ENCODE data around the gene PYGM.

Gene PYGM

DNA sequence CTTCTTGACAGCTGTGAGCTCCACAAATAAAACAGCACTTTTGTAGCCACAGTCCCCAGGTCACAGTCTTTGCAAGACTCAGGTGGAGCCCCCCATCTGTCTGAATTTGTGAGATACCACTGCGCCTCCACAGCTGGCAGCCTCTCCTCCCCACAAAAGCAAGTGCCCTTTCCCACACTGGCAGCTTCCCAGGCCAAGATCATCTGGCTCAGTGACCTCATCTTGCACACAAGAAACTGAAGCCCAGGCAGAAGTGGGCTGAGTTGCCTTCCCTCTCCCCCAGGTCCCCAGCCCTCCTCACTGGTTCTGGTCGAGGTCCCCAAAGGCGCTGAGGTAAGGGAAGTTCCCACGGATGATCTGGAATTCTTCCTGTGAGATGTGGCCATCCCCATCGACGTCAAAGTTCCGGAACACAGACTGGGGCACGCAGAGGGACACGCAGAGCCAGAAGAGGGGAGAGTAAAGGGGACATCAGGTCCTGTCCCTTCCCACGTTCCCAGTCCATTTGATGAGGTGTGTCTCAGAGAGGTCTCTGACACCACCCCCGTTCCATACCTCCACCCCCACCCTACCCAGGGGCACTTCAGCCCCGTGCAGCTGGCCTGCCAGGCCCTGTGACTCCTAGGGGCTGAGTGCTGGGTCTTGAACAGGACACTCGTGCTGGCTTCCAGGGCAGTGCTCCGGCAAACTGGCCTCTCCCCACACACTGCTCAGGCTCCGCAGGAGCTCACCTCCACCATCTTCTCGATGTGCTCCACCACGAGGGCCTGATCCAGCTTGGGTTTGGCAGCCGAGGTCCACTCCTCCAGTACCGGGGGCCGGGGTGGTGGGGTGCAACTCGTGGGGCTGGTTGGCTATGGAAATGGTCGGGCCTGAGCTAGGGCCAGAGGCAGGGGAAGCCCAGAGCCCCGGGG lies 24.7 kb downstream of the PYGM start:
- DNase-seq = no peak

DNA sequence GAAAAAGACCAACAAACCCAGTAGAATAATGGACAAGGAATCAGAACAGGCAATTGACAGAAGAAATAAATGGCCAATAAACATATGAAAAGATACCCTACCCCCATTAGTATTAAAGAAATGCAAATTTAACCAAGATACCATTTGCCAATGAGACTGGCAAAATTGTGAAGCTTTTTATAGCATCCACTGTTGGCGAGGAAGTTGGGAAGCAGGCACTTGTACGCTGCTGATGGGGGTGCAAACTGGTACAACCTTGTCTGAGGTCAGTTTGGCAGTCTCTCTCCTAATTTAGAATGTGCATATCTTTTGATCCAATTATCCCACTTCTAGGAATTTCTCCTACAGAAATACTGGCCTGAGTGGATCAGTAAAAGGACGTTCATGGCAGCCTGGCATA lies 28.2 kb downstream of the PYGM start:
- DNase-seq = no peak

DNA sequence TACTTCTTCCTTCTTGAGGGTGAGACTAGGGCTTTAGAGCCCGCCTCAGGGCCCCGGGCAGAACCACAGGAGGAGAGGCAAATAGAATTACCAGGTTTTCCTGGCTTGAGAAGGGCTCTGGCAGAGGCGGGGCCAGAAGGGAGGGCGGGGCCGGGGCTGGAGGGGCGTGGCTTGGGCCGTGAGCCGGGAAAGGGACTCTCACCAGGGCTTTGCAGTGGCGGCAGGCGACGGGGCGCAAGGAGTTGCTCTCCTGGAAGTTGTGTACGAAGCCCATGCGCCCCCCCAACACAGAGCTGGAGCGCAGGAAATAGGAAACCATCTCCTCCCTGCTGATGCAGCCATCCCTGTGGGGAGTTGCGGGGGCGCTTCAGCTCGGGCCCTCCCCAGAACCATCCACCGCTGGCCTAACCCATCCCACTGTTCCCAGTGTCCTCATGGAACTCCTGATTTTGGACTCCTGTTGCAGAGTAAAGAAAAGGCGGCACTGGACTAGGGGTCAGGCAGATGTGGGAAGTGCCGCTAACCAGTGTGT lies 29.9 kb downstream of the PYGM start:
- no peak for DNase-seq

DNA sequence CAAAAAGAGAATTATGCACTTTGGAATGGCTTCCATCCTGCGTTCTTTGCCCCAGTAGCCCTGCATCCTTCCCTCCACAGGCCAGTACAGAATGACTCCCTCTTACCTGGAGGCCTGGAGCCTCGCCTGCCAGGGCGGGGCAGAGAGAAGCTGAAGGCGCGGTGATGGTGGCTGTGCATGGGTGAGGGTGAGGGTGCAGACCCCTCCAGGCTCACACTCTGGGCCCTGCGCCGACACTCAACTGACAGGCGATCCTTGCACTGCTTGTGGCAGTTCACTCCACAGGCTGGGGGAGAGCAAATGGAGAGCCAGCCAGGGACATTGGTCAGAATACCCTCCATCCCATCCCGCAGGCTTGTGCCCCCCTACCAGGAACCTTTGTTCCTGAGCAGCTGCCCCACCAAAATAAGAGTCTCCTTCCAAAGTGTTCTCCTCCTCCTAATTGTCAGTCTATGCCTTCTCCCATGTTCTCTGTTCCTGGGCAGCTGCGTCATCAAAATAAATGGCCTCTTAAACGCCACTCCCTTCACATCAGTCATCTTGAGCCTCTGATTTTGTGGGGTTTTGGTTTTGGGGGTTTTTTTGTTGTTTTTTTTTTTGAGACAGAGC lies 30.9 kb downstream of the PYGM start:
- DNase-seq = no peak

DNA sequence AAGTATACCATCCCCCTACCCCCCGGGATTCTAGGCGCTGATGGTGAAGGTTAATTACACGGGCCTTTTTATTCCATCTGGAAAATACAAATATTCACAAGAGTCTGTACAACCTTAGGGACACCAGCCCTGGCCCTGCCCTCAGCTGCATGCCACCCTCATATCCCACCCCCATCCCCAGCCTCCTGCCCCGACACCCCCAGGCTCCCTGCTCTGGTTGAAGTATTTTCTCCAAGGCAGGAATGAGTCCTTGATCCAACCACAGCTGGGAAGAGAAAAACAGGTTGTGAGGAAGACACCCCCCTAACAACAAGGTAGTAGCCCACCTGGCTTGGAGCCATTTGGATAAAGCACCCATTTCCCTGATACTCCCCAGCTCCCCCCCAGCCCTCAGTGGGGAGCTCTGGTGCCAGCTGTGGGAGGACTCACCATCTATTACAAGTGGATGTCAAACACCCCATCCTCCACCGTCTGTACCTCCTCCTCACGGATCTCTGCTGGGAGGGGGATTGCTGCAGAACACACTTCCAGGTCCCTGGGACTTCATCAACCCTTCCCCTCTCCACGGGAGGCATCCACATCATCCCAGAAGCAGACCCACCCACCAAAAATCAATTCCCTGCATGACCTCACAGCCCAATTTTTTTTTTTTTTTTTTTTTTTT lies 32.8 kb downstream of the PYGM start:
- no peak for DNase-seq

DNA sequence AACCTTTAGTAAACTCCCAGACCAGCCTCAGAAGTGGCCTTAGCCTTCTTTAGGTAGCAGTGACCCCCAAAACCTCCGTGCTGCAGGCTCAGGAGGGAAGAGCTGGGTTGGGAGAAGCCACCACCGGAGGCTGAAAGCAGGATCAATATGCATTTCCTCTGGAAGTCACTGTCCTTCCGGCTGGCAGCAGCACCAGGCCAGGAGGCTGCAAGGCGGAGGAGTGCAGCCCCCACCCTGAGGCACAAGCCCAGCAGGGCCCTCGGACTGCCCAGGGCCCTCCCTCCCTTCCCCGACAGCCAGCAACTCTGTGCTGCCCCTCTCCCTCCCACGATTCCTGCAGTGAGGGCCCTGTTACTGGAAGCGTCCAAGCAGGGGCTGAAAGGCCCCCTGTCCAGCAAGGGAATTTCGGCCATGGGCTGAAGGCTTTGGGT lies 33.5 kb downstream of the PYGM start:
- DNase-seq = no peak

DNA sequence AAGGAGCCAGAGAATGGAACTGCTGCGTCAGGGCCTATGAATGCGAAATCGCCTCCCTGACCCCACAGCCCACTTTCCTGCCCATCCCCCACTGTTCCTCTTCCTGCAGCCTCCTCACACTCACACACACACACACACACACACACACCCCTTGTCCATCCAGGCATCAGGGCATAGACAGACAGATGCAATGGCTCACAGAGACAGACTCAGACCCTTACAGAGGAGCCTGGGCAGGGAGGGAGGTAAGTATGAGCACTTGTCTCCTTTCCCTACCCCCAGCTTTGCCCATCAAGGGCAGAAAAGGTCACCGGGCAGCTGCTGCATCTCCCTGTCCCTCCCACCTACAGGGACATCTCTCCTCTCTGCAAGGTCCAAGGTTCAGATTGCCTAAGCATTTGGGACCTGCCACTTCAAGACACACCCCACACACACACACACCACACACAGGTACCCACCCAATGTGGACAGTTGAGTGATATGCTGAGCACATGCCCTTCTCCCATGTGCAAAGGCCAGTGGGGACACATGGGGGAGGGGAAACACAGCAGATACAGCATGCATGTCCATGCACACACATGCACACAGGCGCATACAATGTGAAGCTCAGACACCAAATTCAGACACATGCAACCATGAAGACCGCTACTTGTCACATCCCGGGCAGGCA lies 34.8 kb downstream of the PYGM start:
- no peak for DNase-seq

DNA sequence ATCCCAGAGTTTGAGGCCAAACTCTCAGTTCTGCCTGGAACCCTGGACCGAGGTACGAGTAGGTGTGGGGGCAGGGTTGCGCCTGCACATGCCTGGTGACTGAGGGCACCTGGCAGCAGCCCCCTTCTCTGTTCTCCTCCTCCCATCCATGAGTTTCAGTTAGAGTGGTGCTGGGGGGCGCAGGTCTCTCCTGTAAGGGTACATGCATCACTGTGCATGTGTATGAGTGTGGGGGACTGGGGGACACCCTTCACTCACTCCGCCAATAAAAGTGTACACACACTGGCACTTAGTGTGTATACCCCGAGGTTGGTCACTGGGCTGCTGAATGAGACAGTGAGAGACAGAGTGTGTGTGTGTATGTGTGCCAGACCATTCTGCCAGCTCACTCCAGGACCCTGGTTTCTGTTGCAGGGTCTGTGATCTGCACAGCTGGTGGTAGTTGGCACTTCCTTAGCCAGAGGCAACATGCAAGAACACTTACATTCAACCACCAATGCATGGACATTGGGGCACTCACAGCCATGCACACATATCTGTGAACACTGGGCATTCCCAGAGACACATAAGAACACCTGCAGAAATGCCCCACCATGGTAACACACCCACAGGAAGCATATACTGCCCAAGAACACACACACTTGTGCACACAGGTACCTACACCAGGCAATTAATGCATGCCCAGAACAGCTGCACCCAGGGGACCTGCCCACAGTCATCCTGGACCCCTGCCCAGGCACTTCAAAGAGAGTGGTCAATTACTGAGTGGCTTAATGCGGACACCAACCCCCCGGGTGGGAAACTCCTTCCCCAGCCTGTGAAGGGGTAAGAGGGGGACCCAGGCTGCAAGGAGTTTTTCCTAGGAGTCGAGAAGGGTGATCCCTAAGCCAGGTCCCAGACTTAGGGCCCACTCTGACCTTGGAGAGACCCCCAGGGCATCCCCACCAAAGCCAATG lies 35.6 kb downstream of the PYGM start:
- no peak for DNase-seq

DNA sequence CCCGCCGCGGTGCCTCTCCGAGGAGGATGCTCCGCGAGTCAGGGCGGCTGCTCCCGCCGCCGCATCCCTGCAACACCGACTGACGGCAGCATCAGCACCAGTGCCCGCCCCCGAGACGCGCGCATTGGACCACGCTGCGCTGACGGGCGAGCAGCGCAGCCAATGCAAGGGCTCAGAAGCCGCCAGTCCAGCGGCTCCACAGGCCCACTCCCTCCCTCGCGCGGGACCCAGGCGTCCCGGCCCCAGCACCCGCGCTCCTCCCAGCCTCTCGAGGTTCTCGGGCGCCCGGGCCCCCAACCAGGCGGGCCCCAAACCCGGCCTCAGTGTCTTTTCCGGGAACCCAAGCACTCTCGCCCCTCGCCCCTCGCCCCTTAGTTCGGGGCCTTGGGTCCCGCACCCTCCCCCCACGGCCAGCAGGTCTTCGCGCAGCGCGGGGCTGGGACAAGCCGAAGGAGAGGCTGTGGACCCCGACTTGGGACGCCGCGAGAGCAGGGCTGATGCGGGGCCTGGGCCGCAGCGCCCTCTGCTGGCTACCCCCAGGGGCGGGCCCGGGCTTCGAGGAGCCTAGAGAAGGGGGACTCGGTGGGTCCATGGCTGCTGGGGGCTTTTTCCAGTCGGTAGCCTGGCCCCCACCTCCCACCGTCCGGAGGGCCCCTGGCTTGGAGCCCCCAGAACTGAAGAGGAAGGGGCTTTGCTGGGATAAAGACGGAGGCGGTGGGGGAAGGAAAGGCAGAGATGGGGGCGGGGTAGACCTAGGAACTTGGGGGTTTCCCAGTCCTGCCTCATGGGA lies 36.5 kb downstream of the PYGM start, which contains the start of gene NRXN2:
Gene NRXN2 (minus strand): TSS at position 81 of the 790 bp plus-strand sequence. CDS start 9,498 bp downstream, outside the sequence.
- peak; percentile 80 for DNase-seq

DNA sequence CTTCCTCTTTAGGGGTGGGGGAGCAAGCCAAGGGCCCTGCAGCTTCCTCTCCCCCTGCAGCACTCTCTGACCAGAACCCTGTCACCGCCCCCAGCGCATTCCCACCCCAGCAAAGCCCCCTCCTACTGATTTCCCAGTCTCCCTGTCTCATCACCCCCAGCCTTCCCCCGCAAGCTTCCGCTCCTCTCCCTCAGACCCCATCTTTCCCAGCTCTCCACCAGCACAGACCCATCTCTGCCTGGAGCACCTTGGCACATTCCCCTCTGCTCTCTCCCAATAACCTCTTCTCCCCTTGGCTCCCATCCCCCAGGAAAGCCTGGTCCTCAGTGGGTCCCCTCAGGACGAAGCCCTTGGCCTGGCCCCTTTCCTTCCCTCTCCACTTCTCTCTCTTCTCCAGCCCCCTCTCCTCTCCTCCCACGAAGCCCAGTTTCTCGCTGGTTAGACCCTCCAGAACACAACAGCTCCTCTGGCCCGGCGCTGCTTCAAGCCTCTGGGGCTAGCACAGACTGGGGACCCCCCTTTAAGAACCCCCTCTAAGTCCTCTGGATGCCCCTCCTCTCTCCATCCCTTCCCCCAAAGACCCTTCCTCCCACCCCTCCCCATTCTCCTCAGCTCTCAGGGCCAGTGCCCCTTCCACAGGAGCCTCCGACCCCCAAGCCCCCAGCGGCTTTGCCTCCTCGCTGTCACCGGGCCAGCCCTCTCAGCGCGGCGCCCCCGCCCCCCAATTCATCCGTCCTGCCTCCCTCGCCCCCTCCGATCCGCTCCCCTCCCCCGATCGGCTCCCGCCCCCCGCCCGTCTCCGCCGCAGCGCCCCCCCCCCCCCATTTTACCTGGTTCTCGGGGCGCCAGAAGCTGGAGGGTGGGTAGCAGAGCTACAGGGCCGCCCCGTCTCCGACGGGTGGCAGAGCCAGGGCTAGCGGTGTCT lies 37.4 kb downstream of the PYGM start:
- no peak for DNase-seq

DNA sequence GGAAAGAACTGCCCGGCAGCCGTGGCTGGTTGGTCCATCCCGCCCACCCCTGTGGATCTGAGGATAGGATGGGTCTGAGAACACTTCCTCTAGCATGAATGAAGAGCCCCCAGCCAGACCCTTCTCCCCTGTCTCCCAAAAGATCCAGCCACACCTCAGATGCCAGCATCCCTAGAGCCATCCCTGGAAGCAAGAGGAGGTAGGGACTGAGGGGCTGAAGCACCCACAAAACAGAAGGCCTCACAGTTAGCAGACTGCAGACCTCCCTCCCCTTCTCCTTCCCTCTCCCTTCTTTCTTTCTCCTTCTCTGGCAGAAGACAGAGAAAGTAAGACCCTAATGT lies 38.4 kb downstream of the PYGM start:
- DNase-seq = no peak

DNA sequence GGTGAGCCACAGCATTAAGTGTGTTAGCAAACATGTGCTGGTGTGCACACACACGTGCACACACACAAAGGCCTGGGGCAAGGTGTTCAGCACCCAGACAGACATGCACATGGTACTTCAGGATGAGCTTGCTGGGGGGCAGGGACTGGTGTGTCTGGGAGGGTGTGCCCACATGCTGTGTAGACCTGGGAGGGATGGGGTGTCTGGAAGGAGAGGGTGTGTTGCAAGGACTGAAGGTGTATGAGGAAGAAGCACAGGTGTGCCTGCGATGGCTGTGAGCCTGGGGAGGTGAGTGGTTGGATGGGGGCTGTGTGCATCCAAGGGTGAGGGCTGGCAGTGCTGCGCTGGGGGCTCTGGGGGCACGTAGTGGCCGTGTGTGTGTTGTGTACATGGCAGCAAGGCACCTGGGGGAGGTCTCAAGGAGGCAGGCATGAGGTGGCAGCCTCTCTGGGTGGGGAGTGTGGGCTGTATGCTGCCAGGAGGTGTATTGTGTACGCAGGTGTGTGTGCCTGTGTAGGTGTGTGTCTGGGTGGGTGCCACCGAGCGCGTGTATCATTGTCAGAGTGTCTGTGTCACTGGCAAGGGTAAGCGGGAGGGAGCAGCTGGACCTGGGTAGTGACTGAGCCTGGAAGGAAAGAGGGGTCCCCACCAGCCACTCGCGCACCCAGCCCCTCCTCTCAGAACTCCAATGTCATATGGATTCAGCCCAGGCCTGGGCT lies 39.0 kb downstream of the PYGM start:
- no peak for DNase-seq

DNA sequence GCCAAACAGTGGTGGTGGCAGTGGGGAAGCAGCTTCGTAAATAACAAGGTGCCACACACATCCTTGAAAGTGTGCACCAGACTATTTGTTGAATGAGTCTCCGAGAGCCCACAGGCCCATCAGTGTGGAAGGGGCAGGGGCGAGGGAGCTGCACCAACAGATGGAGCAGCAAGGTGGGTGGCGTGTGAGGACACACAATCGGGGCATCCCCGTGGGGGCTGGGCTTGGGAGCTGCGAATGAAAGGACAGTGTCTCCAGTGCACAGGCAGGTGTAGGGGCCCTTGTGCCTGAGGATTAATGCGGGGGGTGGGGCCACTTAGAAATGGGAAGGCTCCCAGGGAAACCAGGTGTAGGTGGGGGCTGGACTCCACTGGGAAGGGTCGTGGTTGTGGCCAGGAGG lies 39.6 kb downstream of the PYGM start:
- DNase-seq = no peak

DNA sequence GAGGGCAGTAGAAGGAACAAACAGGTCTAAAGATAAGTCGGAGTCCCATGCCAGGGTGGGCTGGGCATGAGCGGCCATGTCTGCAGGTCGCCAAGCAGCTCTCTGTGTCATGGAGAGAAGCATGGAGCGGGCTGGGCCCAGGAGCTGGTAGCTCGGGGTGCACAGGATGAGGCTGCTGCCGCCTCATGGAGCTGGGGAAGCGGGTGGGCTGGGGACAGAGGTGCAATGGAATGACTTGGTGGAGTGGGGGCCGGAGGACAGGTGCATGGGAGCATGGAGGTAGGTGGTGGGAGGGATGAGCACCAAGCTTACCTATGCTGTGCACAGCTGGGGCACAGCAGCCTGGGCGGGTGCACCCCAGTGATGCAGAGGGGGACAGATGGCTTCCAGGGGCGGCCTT lies 40.4 kb downstream of the PYGM start:
- DNase-seq = no peak

DNA sequence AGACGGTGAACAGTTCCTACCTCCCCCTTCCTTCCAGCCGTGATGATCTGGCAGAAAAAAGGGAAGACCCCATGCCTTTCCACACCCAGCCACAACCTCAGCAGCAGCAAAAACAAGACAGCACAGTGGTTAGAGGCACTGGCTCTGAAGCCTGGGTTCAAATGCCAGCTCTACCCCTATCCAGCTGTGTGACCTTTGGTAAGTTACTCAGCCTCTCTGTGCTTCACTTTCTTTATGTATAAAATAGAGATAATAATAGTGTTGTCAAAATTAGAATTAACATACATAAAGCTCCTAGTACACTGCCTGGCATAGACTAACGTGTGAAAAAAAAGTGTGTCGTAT lies 41.0 kb downstream of the PYGM start:
- no peak for DNase-seq

DNA sequence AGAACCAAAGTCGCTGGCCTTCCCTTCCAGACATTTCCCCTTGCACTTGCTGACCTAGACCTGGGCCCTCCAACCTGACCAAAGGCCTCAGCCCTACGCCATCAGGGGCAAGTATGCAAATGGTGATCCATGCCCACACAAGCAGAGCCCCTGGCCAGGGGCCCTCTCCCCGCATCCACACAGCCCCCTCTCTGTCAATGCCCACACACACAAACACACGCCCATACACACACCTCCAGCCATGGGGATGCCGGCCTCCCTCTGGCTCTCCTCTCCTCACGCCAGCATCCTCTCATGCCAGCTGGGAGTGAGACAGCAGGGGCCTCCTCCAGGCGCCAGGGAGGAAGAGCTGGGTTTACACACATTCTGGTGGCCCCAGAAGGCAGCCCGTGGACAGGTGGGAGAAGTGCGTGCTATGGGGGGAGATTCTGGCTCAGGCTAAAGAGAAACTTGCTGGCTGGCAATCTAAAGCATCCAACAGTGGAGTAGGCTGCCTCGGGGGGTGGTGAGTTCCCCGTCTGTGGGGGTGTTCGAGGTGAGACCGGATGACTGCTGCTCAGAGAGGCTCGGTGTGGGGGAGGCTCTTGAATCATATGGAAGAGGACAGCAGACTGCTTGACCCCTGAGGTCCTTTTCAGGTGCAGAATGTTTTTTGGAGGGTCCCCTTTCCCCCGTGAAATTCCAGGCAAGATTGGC lies 41.5 kb downstream of the PYGM start:
- DNase-seq = no peak

DNA sequence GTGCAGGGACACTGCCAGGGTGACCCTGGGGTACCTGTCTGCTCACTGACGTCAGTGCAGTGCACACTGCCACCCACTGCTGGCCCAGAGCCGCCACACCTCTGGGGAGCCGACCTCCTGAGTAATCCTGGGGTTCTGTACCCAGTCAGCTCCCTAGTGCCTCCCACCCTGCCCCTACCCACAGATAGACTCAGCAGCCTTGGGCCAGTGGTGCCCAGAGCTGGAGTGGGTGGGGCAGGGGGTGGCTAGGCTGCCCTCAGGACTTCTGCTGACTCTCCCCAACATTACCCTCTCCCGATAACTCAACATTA lies 42.6 kb downstream of the PYGM start:
- DNase-seq = no peak

DNA sequence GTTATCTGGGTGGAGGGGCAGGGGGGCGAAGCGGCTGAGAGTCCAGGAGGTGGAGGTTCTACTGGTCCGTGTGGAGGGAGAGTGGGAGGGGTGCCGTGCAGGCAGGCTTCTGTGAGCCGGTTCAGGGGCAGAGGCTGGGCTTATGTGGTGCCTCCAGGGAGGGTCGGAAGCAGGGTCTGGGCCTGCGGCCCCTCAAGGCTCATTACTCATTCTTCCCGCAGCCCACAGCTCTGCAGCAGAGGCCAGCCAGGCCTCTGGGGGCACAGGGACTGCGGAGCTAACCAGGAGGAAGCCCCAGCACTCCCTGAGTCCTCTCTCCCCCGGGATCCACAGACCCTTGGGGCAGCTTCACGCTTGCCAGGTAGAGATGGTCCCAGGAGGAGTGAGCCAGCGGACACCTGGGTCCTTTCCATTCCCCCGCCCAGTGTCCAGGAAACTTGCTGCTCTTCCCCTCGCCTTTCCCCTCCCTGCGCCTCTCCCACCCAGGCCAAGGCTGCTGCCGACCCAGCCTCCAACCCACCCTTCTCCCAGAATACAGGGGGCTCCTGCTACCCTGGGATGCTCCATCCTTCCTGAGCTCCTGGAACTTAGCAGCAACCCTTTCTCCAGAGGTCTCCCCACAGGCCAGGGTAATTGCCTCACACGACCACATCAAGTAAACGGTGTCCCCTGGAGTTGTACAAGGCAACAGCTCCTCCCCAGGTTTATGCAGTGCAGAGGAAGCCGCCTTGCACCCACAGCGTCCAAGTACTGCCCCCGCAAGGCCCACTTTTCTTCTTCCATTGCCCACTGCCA lies 43.1 kb downstream of the PYGM start:
- DNase-seq = no peak

Data from fibroblast of skin of back (primary cell).